Endodermal cell (in vitro differentiated cells): ENCODE data around the gene SEPTIN5. TPM values are rescaled to one million over a fixed set of nuclear protein-coding genes. Genes with fewer than 3 reads are reported as not detected.

Source experiments
- DNase-seq: peaks from one replicate; pipeline ENCODE4 v3.0.0-alpha.2; 2017
- H3K27ac ChIP-seq: 2 replicates; pipeline ENCODE4 v1.5.1; 2013; ENCODE audit warnings: mild to moderate bottlenecking, low read depth, low read length, moderate library complexity
- H3K27me3 ChIP-seq: 2 replicates; pipeline ENCODE4 v1.6.1; 2013; ENCODE audit warnings: mild to moderate bottlenecking, low read length, moderate library complexity; ENCODE audit not compliant: insufficient read depth, control insufficient read depth, poor library complexity, severe bottlenecking
- H3K36me3 ChIP-seq: 2 replicates; pipeline ENCODE4 v1.7.0; 2013; ENCODE audit warnings: mild to moderate bottlenecking, low read length, moderate library complexity; ENCODE audit not compliant: control insufficient read depth, insufficient read depth
- H3K4me1 ChIP-seq: one replicate; pipeline ENCODE4 v1.7.0; 2013; ENCODE audit warnings: low read length; ENCODE audit not compliant: control insufficient read depth, insufficient read depth
- H3K4me3 ChIP-seq: 2 replicates; pipeline ENCODE4 v1.5.1; 2013; ENCODE audit warnings: mild to moderate bottlenecking, low read length, moderate library complexity
- H3K9ac ChIP-seq: 2 replicates; pipeline ENCODE4 v1.6.1; 2013; ENCODE audit warnings: mild to moderate bottlenecking, low read length, moderate library complexity; ENCODE audit not compliant: poor library complexity, severe bottlenecking; ENCODE audit errors: extremely low read depth
- H3K9me3 ChIP-seq: 2 replicates; pipeline ENCODE4 v1.6.1; 2013; ENCODE audit warnings: mild to moderate bottlenecking, low read length, moderate library complexity; ENCODE audit not compliant: control insufficient read depth
- H3K27ac Mint-ChIP-seq: 2 replicates; pipeline ENCODE4 v1.8.0; 2020; ENCODE audit warnings: mixed read lengths
- H3K27me3 Mint-ChIP-seq: 2 replicates; pipeline ENCODE4 v1.8.0; 2021; ENCODE audit warnings: mild to moderate bottlenecking, mixed read lengths; ENCODE audit not compliant: insufficient read depth
- H3K36me3 Mint-ChIP-seq: 2 replicates; pipeline ENCODE4 v1.8.0; 2020; ENCODE audit warnings: low read depth, mixed read lengths
- H3K4me1 Mint-ChIP-seq: 2 replicates; pipeline ENCODE4 v1.8.0; 2020; ENCODE audit warnings: mixed read lengths
- H3K4me3 Mint-ChIP-seq: 2 replicates; pipeline ENCODE4 v1.8.0; 2020; ENCODE audit warnings: mild to moderate bottlenecking, moderate library complexity, mixed read lengths
- H3K9me3 Mint-ChIP-seq: 2 replicates; pipeline ENCODE4 v1.8.0; 2020; ENCODE audit warnings: mild to moderate bottlenecking, mixed read lengths
- WGBS, 2 experiments: methylation state at CpG; one replicate each; pipeline versions ENCODE4 v1.1.5 to v1.1.7; 2013; ENCODE audit warnings: missing lambda C conversion rate in 2 of 2, mixed read lengths in 1 of 2; ENCODE audit not compliant: insufficient coverage in 1 of 2, insufficient read length in 1 of 2; 5-methylcytosine and 5-hydroxymethylcytosine counted together
- total RNA-seq, 2 donors: library from RNA; stranded (reverse); fragmentation: NEBNext Ultra II Directional in 1 of 2; extraction: Animal tissue kit (Norgen Biotek cat#: 25700) in 1 of 2; gene quantifications; 2 replicates in 1 of 2; 3 replicates in 1 of 2; pipeline ENCODE4 v1.2.1, GENCODE V29; 2021
- TF ChIP-seq, protein P1 (sequence below): fragments of 200-600 bp; sonication (generic); conservative IDR thresholded peaks from 2 replicates; pipeline ENCODE4 v1.5.0; 2021; ENCODE audit warnings: antibody characterized with exemption, mild to moderate bottlenecking

Gene SEPTIN5
- total RNA-seq, 2 donors from 2014 or later: 9.8 to 20.0 TPM

DNA sequence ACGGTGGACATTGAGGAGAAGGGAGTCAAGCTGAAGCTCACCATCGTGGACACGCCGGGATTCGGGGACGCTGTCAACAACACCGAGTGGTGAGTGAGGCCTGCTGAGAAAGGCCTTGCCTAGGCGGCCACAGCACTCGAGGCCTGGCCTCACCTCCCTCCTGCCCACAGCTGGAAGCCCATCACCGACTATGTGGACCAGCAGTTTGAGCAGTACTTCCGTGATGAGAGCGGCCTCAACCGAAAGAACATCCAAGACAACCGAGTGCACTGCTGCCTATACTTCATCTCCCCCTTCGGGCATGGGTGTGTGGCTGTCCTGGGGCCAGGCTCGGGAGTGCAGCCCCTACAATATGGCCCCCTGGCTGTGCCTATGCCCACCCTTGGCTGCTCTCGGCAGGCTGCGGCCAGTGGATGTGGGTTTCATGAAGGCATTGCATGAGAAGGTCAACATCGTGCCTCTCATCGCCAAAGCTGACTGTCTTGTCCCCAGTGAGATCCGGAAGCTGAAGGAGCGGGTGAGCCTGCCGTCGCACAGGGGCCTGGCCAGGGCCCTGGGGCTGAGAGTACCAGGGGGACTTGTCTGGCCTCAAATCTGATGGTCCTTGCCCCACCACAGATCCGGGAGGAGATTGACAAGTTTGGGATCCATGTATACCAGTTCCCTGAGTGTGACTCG is 6.0 kb downstream of the SEPTIN5 start:
- Histone ChIP-seq H3K27ac (no peak overlapping the region), H3K36me3 (no peaks in the 10 kb centered on the region), H3K27me3 (peaks cover 94% of the 10 kb centered on the region), H3K4me1 (no peaks in the 10 kb centered on the region), H3K9ac (no peak overlapping the region), H3K9me3 (no peaks in the 10 kb centered on the region), H3K4me3 (no peak overlapping the region)
- Mint-ChIP-seq H3K4me3 (no peak overlapping the region), H3K27ac (no peak overlapping the region), H3K36me3 (peaks cover 12% of the 10 kb centered on the region), H3K4me1 (peaks cover 5% of the 10 kb centered on the region), H3K9me3 (no peaks in the 10 kb centered on the region), H3K27me3 (peaks cover 73% of the 10 kb centered on the region)
- DNase-seq: no peak
- TF ChIP-seq, protein P1, sequence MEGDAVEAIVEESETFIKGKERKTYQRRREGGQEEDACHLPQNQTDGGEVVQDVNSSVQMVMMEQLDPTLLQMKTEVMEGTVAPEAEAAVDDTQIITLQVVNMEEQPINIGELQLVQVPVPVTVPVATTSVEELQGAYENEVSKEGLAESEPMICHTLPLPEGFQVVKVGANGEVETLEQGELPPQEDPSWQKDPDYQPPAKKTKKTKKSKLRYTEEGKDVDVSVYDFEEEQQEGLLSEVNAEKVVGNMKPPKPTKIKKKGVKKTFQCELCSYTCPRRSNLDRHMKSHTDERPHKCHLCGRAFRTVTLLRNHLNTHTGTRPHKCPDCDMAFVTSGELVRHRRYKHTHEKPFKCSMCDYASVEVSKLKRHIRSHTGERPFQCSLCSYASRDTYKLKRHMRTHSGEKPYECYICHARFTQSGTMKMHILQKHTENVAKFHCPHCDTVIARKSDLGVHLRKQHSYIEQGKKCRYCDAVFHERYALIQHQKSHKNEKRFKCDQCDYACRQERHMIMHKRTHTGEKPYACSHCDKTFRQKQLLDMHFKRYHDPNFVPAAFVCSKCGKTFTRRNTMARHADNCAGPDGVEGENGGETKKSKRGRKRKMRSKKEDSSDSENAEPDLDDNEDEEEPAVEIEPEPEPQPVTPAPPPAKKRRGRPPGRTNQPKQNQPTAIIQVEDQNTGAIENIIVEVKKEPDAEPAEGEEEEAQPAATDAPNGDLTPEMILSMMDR: no peak
- WGBS, 2 experiments: 89 to 91% methylated on average over 19 to 26 of the region's 26 CpGs

DNA sequence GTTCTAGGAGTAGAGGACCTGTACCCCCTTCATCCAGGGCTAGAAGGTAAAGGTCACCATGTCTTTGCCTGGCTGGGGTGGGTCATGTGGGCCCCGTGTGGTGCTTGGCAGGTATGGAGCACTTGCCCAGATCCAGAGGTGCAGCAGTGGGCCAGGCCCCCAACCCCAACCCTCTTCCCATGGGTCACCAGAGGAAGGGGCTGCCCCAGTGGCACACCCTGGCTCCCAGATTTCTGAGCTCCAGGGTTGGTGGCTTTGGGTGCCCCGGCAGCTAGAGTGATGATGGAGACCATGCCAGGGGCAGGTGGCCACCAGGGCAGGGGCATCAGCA is 6.7 kb downstream of the SEPTIN5 start:
- no peak overlapping the region for H3K27ac Mint-ChIP-seq
- no peak for DNase-seq
- H3K4me3 ChIP-seq: no peak overlapping the region
- no peak overlapping the region for H3K4me3 Mint-ChIP-seq
- H3K4me1 Mint-ChIP-seq: peaks cover 5% of the 10 kb centered on the region
- WGBS, 2 experiments: 86 to 91% methylated on average over 1 to 2 of the region's 2 CpGs
- H3K27ac ChIP-seq: no peak overlapping the region
- H3K36me3 ChIP-seq: no peaks in the 10 kb centered on the region
- H3K9me3 ChIP-seq: no peaks in the 10 kb centered on the region
- TF ChIP-seq, protein P1: no peak
- H3K36me3 Mint-ChIP-seq: peaks cover 12% of the 10 kb centered on the region
- no peaks in the 10 kb centered on the region for H3K4me1 ChIP-seq
- H3K9me3 Mint-ChIP-seq: no peaks in the 10 kb centered on the region
- peaks cover 75% of the 10 kb centered on the region for H3K27me3 Mint-ChIP-seq
- H3K27me3 ChIP-seq: peaks cover 95% of the 10 kb centered on the region
- H3K9ac ChIP-seq: no peak overlapping the region

DNA sequence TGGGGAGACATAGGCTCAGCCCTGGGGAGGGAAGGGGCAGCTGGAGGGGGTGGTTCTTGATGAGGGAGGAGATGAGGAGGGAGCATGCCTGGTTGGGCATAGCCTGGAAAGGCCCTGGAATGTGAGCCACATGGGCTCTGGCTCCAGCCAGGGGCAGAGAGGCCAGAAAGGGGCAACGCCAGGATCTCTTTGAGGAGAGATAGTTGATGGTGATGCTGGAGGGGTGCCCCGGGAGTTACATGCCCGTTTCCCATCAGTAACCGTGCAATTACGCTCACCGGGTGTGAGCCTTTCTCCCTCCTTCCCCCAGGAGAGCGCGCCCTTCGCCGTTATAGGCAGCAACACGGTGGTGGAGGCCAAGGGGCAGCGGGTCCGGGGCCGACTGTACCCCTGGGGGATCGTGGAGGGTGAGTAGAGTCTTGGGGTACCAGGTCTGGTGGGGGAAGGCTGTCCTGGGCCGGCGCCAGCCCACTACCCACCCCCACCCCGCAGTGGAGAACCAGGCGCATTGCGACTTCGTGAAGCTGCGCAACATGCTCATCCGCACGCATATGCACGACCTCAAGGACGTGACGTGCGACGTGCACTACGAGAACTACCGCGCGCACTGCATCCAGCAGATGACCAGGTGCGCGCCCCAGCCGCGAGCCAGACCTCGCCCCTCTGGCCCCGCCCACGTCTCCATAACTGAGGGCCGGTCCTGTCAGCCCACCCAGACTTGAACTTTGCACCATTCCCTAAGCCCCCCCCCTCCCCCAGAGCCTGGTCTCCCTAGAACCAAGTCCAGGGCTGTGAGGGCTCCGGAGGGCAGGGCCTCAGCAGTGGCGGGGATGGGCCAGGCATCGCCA is 7.3 kb downstream of the SEPTIN5 start:
- WGBS, 2 experiments: 20 to 40% methylated on average over 13 to 44 of the region's 44 CpGs
- H3K9me3 ChIP-seq: no peaks in the 10 kb centered on the region

More for the DNA sequence above, 7.3 kb downstream of the SEPTIN5 start:
- no peak overlapping the region for H3K9ac ChIP-seq
- Mint-ChIP-seq H3K36me3 (peaks cover 12% of the 10 kb centered on the region), H3K27me3 (peaks cover 78% of the 10 kb centered on the region), H3K4me3 (no peak overlapping the region), H3K4me1 (peaks cover 5% of the 10 kb centered on the region), H3K27ac (no peak overlapping the region), H3K9me3 (no peaks in the 10 kb centered on the region)
- H3K27ac ChIP-seq: no peak overlapping the region
- TF ChIP-seq, protein P1: no peak
- no peaks in the 10 kb centered on the region for H3K36me3 ChIP-seq
- H3K27me3 ChIP-seq: peaks cover 96% of the 10 kb centered on the region
- no peak for DNase-seq
- H3K4me1 ChIP-seq: no peaks in the 10 kb centered on the region
- H3K4me3 ChIP-seq: no peak overlapping the region
